Body of pancreas (tissue), 4 donors: Measurements from ENCODE around the gene SLC38A8. TPM values are rescaled to one million over a fixed set of nuclear protein-coding genes. Genes with fewer than 3 reads are reported as not detected.

ENCODE experiments used
- ATAC-seq: fragments of 150-250 bp; one replicate; pipeline ENCODE4 v1.9.1; 2016
- DNase-seq, 4 donors: peaks; one replicate each; pipeline ENCODE4 v3.0.0-alpha.2; 2019
- H3K27ac ChIP-seq, 4 donors: fragments of 200-600 bp; sonication (generic); 1 replicate in 3 of 4; 2 replicates in 1 of 4; pipeline versions ENCODE4 v1.5.1 to v1.6.1; 2016 to 2019; ENCODE audit warnings: mild to moderate bottlenecking in 1 of 4, mixed read lengths in 1 of 4, moderate library complexity in 1 of 4
- H3K27me3 ChIP-seq, 2 donors: fragments of 200-600 bp; sonication (generic); one replicate each; pipeline ENCODE4 v1.6.0; 2016; ENCODE audit warnings: mild to moderate bottlenecking in 1 of 2
- H3K36me3 ChIP-seq, 2 donors: fragments of 200-600 bp; sonication (generic); replicated peaks in 1 of 2; 2 replicates each; pipeline ENCODE4 v1.5.1; 2016; ENCODE audit warnings: low read depth in 2 of 2; ENCODE audit not compliant: insufficient read depth in 1 of 2
- H3K4me1 ChIP-seq: fragments of 200-600 bp; sonication (generic); one replicate; pipeline ENCODE4 v1.6.0; 2016
- H3K4me3 ChIP-seq, 2 donors: fragments of 200-600 bp; sonication (generic); 1 replicate in 1 of 2; 2 replicates in 1 of 2; pipeline ENCODE4 v1.5.1; 2016 to 2019
- H3K9me3 ChIP-seq, 3 donors: fragments of 200-600 bp; sonication (generic); 1 replicate in 2 of 3; 2 replicates in 1 of 3; pipeline ENCODE4 v1.5.1; 2016
- CTCF ChIP-seq, 7 experiments: fragments of 450-650 bp in 4 of 7; fragments of 200-600 bp in 3 of 7; sonication (generic) in 3 of 7; IDR thresholded peaks; one replicate each; pipeline ENCODE4 v1.5.1; 2016 to 2019; ENCODE audit warnings: antibody characterized with exemption in 7 of 7
- POLR2A ChIP-seq, 3 donors: fragments of 450-650 bp; IDR thresholded peaks; one replicate each; pipeline ENCODE4 v1.6.1; 2016; ENCODE audit warnings: antibody characterized with exemption in 3 of 3, mild to moderate bottlenecking in 2 of 3
- WGBS, 2 donors: methylation state at CpG; one replicate each; pipeline ENCODE4 v1.1.5; 2017; 5-methylcytosine and 5-hydroxymethylcytosine counted together
- intact Hi-C: fragments of 100-400 bp; cut with DNase I; formaldehyde crosslinking; loops from one replicate; pipeline ENCODE4 v1.15.1; 2023
- total RNA-seq, 2 donors: library from RNA; depleted of rRNA; stranded (reverse); fragments of >200 nt; gene quantifications; one replicate each; pipeline ENCODE4 v1.1.0, GENCODE V29; 2016

The SLC38A8 gene
- total RNA-seq, 2 donors from 2014 or later, result not detected

GRCh38 chr16:84055366-84055765 lies 12.8 kb upstream of the SLC38A8 start:
- no peaks in the 10 kb centered on the region for H3K27me3 ChIP-seq
- H3K9me3 ChIP-seq, result no peaks in the 10 kb centered on the region
- intact Hi-C loops, result no loop called here
- TF ChIP-seq CTCF (IDR thresholded peaks at IDR 0.05) (no peak), POLR2A (IDR thresholded peaks at IDR 0.05) (no peak)
- WGBS, 2 donors, result 43 to 56% methylated on average over 2 to 5 of the region's 5 CpGs
- peaks cover 19 to 23% of the 10 kb centered on the region in 2 donors for H3K36me3 ChIP-seq
- H3K4me1 ChIP-seq, result peaks cover 18% of the 10 kb centered on the region
- H3K27ac ChIP-seq, result peak overlapping the region; percentile 6 to 50 (median 18)
- peak; percentile 34 to 69 (median 50) for DNase-seq
- peak; percentile 58 for ATAC-seq
- no peak overlapping the region for H3K4me3 ChIP-seq

DNA sequence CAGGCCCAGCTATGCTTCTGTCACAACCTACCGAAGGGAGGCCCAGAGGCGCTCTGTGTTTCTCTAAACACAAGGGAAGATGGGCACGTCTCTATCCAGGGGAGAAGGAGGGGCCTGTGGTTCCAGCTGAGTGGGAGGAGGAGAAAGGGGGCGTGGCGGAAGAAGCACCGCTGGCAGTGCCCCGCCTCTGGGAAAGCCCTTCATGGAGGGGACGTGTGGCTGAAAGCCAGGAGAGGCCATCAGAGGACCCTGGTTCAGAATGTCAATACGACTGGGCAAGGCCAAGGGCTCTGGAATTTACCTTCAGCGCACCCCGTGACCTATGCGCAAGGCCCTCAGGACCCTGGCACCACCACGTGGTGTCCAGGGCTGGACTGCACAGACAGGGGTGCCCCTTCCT lies 12.3 kb upstream of the SLC38A8 start:
- intact Hi-C loops, result no loop called here
- no peak for ATAC-seq
- no peak for TF ChIP-seq POLR2A (IDR thresholded peaks at IDR 0.05)
- no peak for TF ChIP-seq CTCF (IDR thresholded peaks at IDR 0.05)
- Histone ChIP-seq H3K4me3 (no peak overlapping the region), H3K36me3 (peaks cover 19 to 20% of the 10 kb centered on the region in 2 donors), H3K9me3 (no peaks in the 10 kb centered on the region), H3K27ac (peak overlapping the region in 3 of 4 donors; percentile 6 to 50 (median 26)), H3K4me1 (peaks cover 20% of the 10 kb centered on the region), H3K27me3 (no peaks in the 10 kb centered on the region)
- 77 to 81% methylated on average over 9 to 13 of the region's 13 CpGs for WGBS, 2 donors
- peak in 1 of 4 donors; percentile 11 for DNase-seq

DNA sequence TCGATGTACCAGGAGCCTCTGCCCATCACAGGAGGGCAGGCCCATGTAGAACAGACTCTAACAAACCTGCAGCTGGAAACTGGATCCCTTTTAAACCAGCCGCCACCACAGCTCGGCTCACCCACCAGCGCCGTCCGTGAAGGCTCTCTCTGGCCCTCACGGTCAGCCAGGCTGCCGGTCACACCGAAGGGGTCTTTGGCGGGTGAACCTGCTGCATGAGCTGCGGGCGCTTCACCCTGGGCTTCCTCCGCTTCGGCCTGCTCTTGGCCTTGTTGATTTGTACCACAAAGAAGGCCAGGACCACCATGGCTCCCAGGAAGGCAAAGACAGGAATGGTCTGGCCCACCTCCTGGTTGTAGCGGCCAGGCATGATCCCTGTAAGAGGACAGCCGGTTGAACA lies 11.7 kb upstream of the SLC38A8 start:
- 96 to 100% methylated on average over 2 to 16 of the region's 16 CpGs for WGBS, 2 donors
- Histone ChIP-seq H3K36me3 (peaks cover 16 to 18% of the 10 kb centered on the region in 2 donors), H3K9me3 (no peaks in the 10 kb centered on the region), H3K27ac (peak overlapping the region in 1 of 4 donors; percentile 50), H3K27me3 (no peaks in the 10 kb centered on the region), H3K4me3 (no peak overlapping the region), H3K4me1 (peaks cover 27% of the 10 kb centered on the region)
- no peak for TF ChIP-seq POLR2A (IDR thresholded peaks at IDR 0.05)
- no peak for TF ChIP-seq CTCF (IDR thresholded peaks at IDR 0.05)
- no peak for ATAC-seq
- intact Hi-C loops, result no loop called here
- peak in 1 of 4 donors; percentile 9 for DNase-seq

GRCh38 chr16:84053237-84053636 lies 10.6 kb upstream of the SLC38A8 start:
- Histone ChIP-seq H3K4me3 (no peak overlapping the region), H3K27ac (no peak overlapping the region), H3K36me3 (peaks cover 9 to 15% of the 10 kb centered on the region in 2 donors), H3K9me3 (no peaks in the 10 kb centered on the region), H3K27me3 (no peaks in the 10 kb centered on the region), H3K4me1 (peaks cover 37% of the 10 kb centered on the region)
- DNase-seq (peak in 1 of 4 donors; percentile 8), ATAC-seq (no peak)
- TF ChIP-seq CTCF (IDR thresholded peaks at IDR 0.05) (no peak), POLR2A (IDR thresholded peaks at IDR 0.05) (no peak)
- intact Hi-C loops, result no loop called here
- WGBS, 2 donors, result 89 to 93% methylated on average over 13 of the region's 13 CpGs

DNA sequence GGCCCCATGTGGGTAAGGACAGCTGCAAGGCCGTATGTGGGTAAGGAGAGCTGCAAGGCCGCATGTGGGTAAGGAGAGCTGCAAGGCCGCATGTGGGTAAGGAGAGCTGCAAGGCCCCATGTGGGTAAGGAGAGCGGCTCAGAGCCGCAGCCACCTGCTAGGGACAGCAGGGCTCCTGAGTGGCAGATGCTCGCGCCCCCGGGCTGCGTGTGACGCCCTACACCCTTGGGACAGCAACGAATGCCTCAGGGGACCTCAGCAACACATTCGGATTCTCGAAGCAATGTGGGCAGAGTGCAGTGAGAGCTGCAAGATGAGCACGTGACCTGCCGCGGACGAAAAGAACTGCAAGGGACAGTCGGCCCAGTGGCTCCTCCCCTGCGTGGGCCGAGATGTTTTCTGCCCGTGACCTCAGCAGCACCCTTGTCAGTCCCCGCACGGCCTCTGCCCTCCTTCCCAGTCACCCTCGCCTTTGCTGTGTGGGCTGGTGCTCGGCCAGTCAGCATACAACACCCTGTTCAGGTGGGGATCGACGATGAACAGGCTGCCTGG lies 9.6 kb upstream of the SLC38A8 start:
- Histone ChIP-seq H3K9me3 (no peaks in the 10 kb centered on the region), H3K36me3 (peaks cover 6 to 9% of the 10 kb centered on the region in 2 donors), H3K27ac (no peak overlapping the region), H3K27me3 (no peaks in the 10 kb centered on the region), H3K4me3 (no peak overlapping the region), H3K4me1 (peaks cover 45% of the 10 kb centered on the region)
- TF ChIP-seq POLR2A (IDR thresholded peaks at IDR 0.05) (no peak), CTCF (IDR thresholded peaks at IDR 0.05) (no peak)
- WGBS, 2 donors, result 90 to 95% methylated on average over 24 to 27 of the region's 27 CpGs
- DNase-seq (peak in 1 of 4 donors; percentile 10), ATAC-seq (no peak)
- intact Hi-C loops, result no loop called here
